IMR-90 (cell line): Measurements from ENCODE around the gene SNAP25. TPM values are rescaled to one million over a fixed set of nuclear protein-coding genes. Genes with fewer than 3 reads are reported as not detected.

Experiments
- ATAC-seq: fragments of 200-7000 bp; cut with Tn5 transposase; 2 replicates; pipeline ENCODE4 v1.9.1; 2020; ENCODE audit warnings: low read depth, mild to moderate bottlenecking, moderate library complexity
- BruUV-seq: library from RNA; stranded (reverse); fragments of 400-500 nt; replicated peaks from 2 replicates; lab custom pipeline; 2021; lab: Mats Ljungman, UMichigan
- CTCF ChIA-PET: fragments of 300-600 bp; formaldehyde crosslinking; extraction: SDS; loops from one replicate; lab custom pipeline; 2021; ENCODE audit warnings: antibody characterized with exemption; lab: Yijun Ruan, JAX
- POLR2A ChIA-PET: fragments of 300-600 bp; sonication (Branson Sonifier 250); formaldehyde crosslinking; loops from one replicate; lab custom pipeline; 2022; ENCODE audit warnings: antibody characterized with exemption; ENCODE audit not compliant: unreplicated experiment; lab: Charles Lee
- DNase-seq: peaks from one replicate; pipeline ENCODE4 v3.0.0; 2013
- H2AFZ ChIP-seq: replicated peaks from 2 replicates; pipeline ENCODE3; 2013; ENCODE audit warnings: low read length, mild to moderate bottlenecking; ENCODE audit not compliant: poor library complexity
- H2AK5ac ChIP-seq: 2 replicates; pipeline ENCODE4 v1.6.1; 2013; ENCODE audit warnings: low read depth, low read length, inconsistent platforms
- H2AK9ac ChIP-seq: replicated peaks from 2 replicates; pipeline ENCODE3; 2013; ENCODE audit warnings: mild to moderate bottlenecking, low read depth, low read length, moderate library complexity; ENCODE audit not compliant: poor library complexity
- H2BK120ac ChIP-seq: 2 replicates; pipeline ENCODE4 v1.6.1; 2013; ENCODE audit warnings: low read depth, low read length, inconsistent platforms
- H2BK15ac ChIP-seq: 3 replicates; pipeline ENCODE4 v1.6.1; 2013; ENCODE audit warnings: low read depth, low read length, inconsistent platforms
- H2BK20ac ChIP-seq: 2 replicates; pipeline ENCODE4 v1.6.1; 2013; ENCODE audit warnings: low read depth, mild to moderate bottlenecking, inconsistent platforms, low read length, moderate library complexity
- H2BK5ac ChIP-seq: 2 replicates; pipeline ENCODE4 v1.6.1; 2013; ENCODE audit warnings: mild to moderate bottlenecking, low read depth, low read length, inconsistent platforms; ENCODE audit not compliant: poor library complexity, severe bottlenecking
- H3K14ac ChIP-seq: replicated peaks from 2 replicates; pipeline ENCODE4 v1.6.1; 2013; ENCODE audit warnings: low read depth, low read length, inconsistent platforms
- H3K18ac ChIP-seq: 2 replicates; pipeline ENCODE4 v1.6.1; 2013; ENCODE audit warnings: low read depth, low read length, control low read depth
- H3K23ac ChIP-seq: 2 replicates; pipeline ENCODE4 v1.6.1; 2013; ENCODE audit warnings: low read depth, low read length, inconsistent platforms
- H3K27ac ChIP-seq: 2 replicates; pipeline ENCODE4 v1.5.1; 2013; ENCODE audit warnings: mild to moderate bottlenecking, control low read depth, low read length; ENCODE audit not compliant: insufficient read depth
- H3K27me3 ChIP-seq: 2 replicates; pipeline ENCODE4 v1.6.1; 2013; ENCODE audit warnings: low read length; ENCODE audit not compliant: control insufficient read depth, insufficient read depth
- H3K36me3 ChIP-seq: 2 replicates; pipeline ENCODE4 v1.6.1; 2013; ENCODE audit warnings: low read length, mixed read lengths; ENCODE audit not compliant: control insufficient read depth, insufficient read depth
- H3K4ac ChIP-seq: 2 replicates; pipeline ENCODE4 v1.6.1; 2013; ENCODE audit warnings: low read depth, low read length, inconsistent platforms
- H3K4me1 ChIP-seq: 2 replicates; pipeline ENCODE4 v1.6.1; 2013; ENCODE audit warnings: low read length, mixed read lengths; ENCODE audit not compliant: control insufficient read depth, insufficient read depth
- H3K4me2 ChIP-seq: 2 replicates; pipeline ENCODE4 v1.6.1; 2013; ENCODE audit warnings: low read depth, mild to moderate bottlenecking, control low read depth, low read length, moderate library complexity
- H3K4me3 ChIP-seq: 2 replicates; pipeline ENCODE4 v1.5.1; 2013; ENCODE audit warnings: low read depth, mild to moderate bottlenecking, control low read depth, low read length, moderate library complexity; ENCODE audit not compliant: insufficient read depth
- H3K56ac ChIP-seq: 2 replicates; pipeline ENCODE4 v1.6.1; 2013; ENCODE audit warnings: low read length, inconsistent platforms; ENCODE audit not compliant: insufficient read depth; ENCODE audit errors: extremely low read depth
- H3K79me1 ChIP-seq, 2 experiments: 2 replicates each; pipeline ENCODE4 v1.6.1; 2013; ENCODE audit warnings: low read length in 2 of 2, inconsistent platforms in 1 of 2, low read depth in 1 of 2
- H3K9ac ChIP-seq: 2 replicates; pipeline ENCODE4 v1.6.1; 2013; ENCODE audit warnings: low read depth, low read length, control low read depth
- H3K9me1 ChIP-seq: 2 replicates; pipeline ENCODE4 v1.6.1; 2013; ENCODE audit warnings: low read length, inconsistent platforms; ENCODE audit not compliant: insufficient read depth
- H3K9me3 ChIP-seq: 2 replicates; pipeline ENCODE4 v1.6.1; 2013; ENCODE audit warnings: low read length; ENCODE audit not compliant: control insufficient read depth, insufficient read depth
- H4K20me1 ChIP-seq: 2 replicates; pipeline ENCODE4 v1.6.1; 2013; ENCODE audit warnings: low read length, inconsistent platforms; ENCODE audit not compliant: insufficient read depth
- H4K5ac ChIP-seq: 2 replicates; pipeline ENCODE4 v1.6.1; 2013; ENCODE audit warnings: mild to moderate bottlenecking, low read depth, low read length, control low read depth
- H4K8ac ChIP-seq, 2 experiments: 2 replicates each; pipeline ENCODE4 v1.6.1; 2013; ENCODE audit warnings: low read depth in 2 of 2, low read length in 2 of 2, control low read depth in 1 of 2, inconsistent platforms in 1 of 2
- H4K91ac ChIP-seq: 2 replicates; pipeline ENCODE4 v1.6.1; 2013; ENCODE audit warnings: low read depth, low read length, inconsistent platforms; ENCODE audit not compliant: insufficient read depth
- BHLHE40 ChIP-seq: fragments of 150-350 bp; IDR thresholded peaks from 2 replicates; pipeline ENCODE4 v1.6.1; 2016; ENCODE audit warnings: mild to moderate bottlenecking, low read depth, low read length
- CEBPB ChIP-seq: IDR thresholded peaks from 2 replicates; pipeline ENCODE4 v1.6.1; 2012; ENCODE audit warnings: low read depth, low read length, improper control_type of control experiment
- CHD1 ChIP-seq: IDR thresholded peaks from 2 replicates; pipeline ENCODE4 v1.6.1; 2012; ENCODE audit warnings: low read depth, low read length, improper control_type of control experiment
- CTCF ChIP-seq: conservative IDR thresholded peaks from 2 replicates; pipeline ENCODE4 v1.5.1; 2012; ENCODE audit warnings: mild to moderate bottlenecking, low read depth, low read length, improper control_type of control experiment
- ELK1 ChIP-seq: fragments of 150-350 bp; IDR thresholded peaks from 2 replicates; pipeline ENCODE4 v1.6.1; 2016; ENCODE audit warnings: low read depth, mild to moderate bottlenecking, low read length, moderate library complexity, borderline replicate concordance
- FOS ChIP-seq: fragments of 150-350 bp; IDR thresholded peaks from 2 replicates; pipeline ENCODE4 v1.6.1; 2016; ENCODE audit warnings: low read depth, low read length
- MAFK ChIP-seq: IDR thresholded peaks from 2 replicates; pipeline ENCODE4 v1.6.1; 2012; ENCODE audit warnings: low read depth, low read length, improper control_type of control experiment
- MAZ ChIP-seq: IDR thresholded peaks from 2 replicates; pipeline ENCODE4 v1.6.1; 2012; ENCODE audit warnings: low read depth, mild to moderate bottlenecking, low read length, improper control_type of control experiment, moderate library complexity, borderline replicate concordance
- MXI1 ChIP-seq: IDR thresholded peaks from 2 replicates; pipeline ENCODE4 v1.6.1; 2012; ENCODE audit warnings: low read depth, mild to moderate bottlenecking, low read length, moderate library complexity, borderline replicate concordance
- NFE2L2 ChIP-seq: fragments of 150-350 bp; IDR thresholded peaks from 2 replicates; pipeline ENCODE4 v1.6.1; 2016; ENCODE audit warnings: low read depth, mild to moderate bottlenecking, low read length
- POLR2A ChIP-seq: IDR thresholded peaks from 2 replicates; pipeline ENCODE4 v1.6.1; 2012; ENCODE audit warnings: mild to moderate bottlenecking, low read depth, low read length
- RAD21 ChIP-seq: IDR thresholded peaks from 2 replicates; pipeline ENCODE4 v1.6.1; 2012; ENCODE audit warnings: low read length, improper control_type of control experiment
- RCOR1 ChIP-seq: IDR thresholded peaks from 2 replicates; pipeline ENCODE4 v1.6.1; 2012; ENCODE audit warnings: mild to moderate bottlenecking, low read length, improper control_type of control experiment; ENCODE audit not compliant: insufficient replicate concordance
- RFX5 ChIP-seq: IDR thresholded peaks from 2 replicates; pipeline ENCODE4 v1.8.0; 2012; ENCODE audit warnings: low read depth, mild to moderate bottlenecking, low read length, moderate library complexity
- SMC3 ChIP-seq: fragments of 150-350 bp; IDR thresholded peaks from 2 replicates; pipeline ENCODE4 v1.6.1; 2016; ENCODE audit warnings: low read depth, mild to moderate bottlenecking, antibody characterized with exemption, low read length, moderate library complexity
- USF2 ChIP-seq: fragments of 150-350 bp; IDR thresholded peaks from 2 replicates; pipeline ENCODE4 v1.6.1; 2017; ENCODE audit warnings: mild to moderate bottlenecking, antibody characterized with exemption, low read length, low read depth
- dilution Hi-C: fragments of 300-500 bp; cut with HindIII; formaldehyde crosslinking; loops from one replicate; pipeline ENCODE4 v1.14.3; 2018; ENCODE audit warnings: low sequenced_read_pairs; ENCODE audit not compliant: unreplicated experiment
- in situ Hi-C: fragments of 300-500 bp; cut with MboI; formaldehyde crosslinking; loops from 3 replicates; pipeline ENCODE4 v1.14.3; 2019; ENCODE audit warnings: low sequenced_read_pairs, inconsistent platforms, mixed read lengths
- intact Hi-C: fragments of 100-400 bp; cut with micrococcal nuclease; formaldehyde crosslinking; loops from 2 replicates; pipeline ENCODE4 v1.10.0; 2022
- polyA plus RNA-seq, 3 experiments: library from polyadenylated mRNA; depleted of rRNA; stranded (reverse); fragments of >200 nt; gene quantifications; 2 replicates each; pipeline ENCODE4 v1.2.3, GENCODE V29; 2012; ENCODE audit warnings: low replicate concordance in 1 of 3
- total RNA-seq: library from RNA; depleted of rRNA; stranded (reverse); fragments of >200 nt; gene quantifications from 2 replicates; pipeline ENCODE4 v1.2.3, GENCODE V29; 2012

SNAP25 gene
- total and polyA plus RNA-seq, 2 of the 4 experiments (the other 2 are of a cell fraction) = 1.1 to 2.8 TPM

- BruUV-seq = no TSS peak
- intact Hi-C loops (no loop called here), in situ Hi-C loops (no loop called here), dilution Hi-C loops (no loop called here)
- Histone ChIP-seq H4K8ac (no peak overlapping the region), H3K4me2 (no peak overlapping the region), H3K4ac (no peak overlapping the region), H3K9me1 (peaks cover 3% of the 10 kb centered on the region; the same call in 1 of the 2 replicates), H3K27ac (no peak overlapping the region), H3K36me3 (peaks cover 3% of the 10 kb centered on the region; the same call in 1 of the 2 replicates), H4K20me1 (no peaks in the 10 kb centered on the region), H3K9ac (no peak overlapping the region), H3K4me3 (no peak overlapping the region), H2AK9ac (no peak overlapping the region), H2BK15ac (no peak overlapping the region), H3K4me1 (peaks cover 9% of the 10 kb centered on the region), H3K79me1 (no peaks in the 10 kb centered on the region), H3K14ac (no peak overlapping the region), H2BK120ac (no peak overlapping the region), H3K56ac (no peak overlapping the region), H4K5ac (no peak overlapping the region), H2BK20ac (no peak overlapping the region), H3K23ac (no peak overlapping the region), H4K91ac (no peak overlapping the region), H3K18ac (no peak overlapping the region), H3K27me3 (no peaks in the 10 kb centered on the region), H3K9me3 (no peaks in the 10 kb centered on the region), H2AFZ (no peak overlapping the region), H2BK5ac (no peak overlapping the region), H2AK5ac (no peak overlapping the region)
- ATAC-seq (no peak), DNase-seq (no peak)
- ChIA-PET POLR2A (interaction anchor here (0.6 kb wide), 1 partner anchor 17 kb away, joined by 3 read pairs; no protein-coding TSS in a partner anchor), CTCF (interaction anchor here (0.5 to 0.7 kb wide), 2 partner anchors 10 to 167 kb away, joined by 3 read pairs; no protein-coding TSS in a partner anchor)
- TF ChIP-seq CHD1 (no peak), CEBPB (no peak), RCOR1 (no peak), ELK1 (no peak), SMC3 (no peak), NFE2L2 (no peak), BHLHE40 (no peak), RFX5 (no peak), MXI1 (no peak), FOS (no peak), CTCF (no peak), POLR2A (no peak), USF2 (no peak), MAZ (no peak), MAFK (no peak), RAD21 (no peak)
Measured at GRCh38 chr20:10259166-10259565, 40.5 kb downstream of the SNAP25 start.
